Epithelial cell of proximal tubule (primary cell): ENCODE results near the gene SUB1. TPM values are rescaled to one million over a fixed set of nuclear protein-coding genes. Genes with fewer than 3 reads are reported as not detected.

Experiments used
- DNase-seq: peaks from one replicate; pipeline ENCODE4 v3.0.0-alpha.2; 2011; ENCODE audit warnings: low read depth
- H3K4me3 ChIP-seq: 2 replicates; pipeline ENCODE4 v1.5.1; 2011; ENCODE audit warnings: low read depth, mild to moderate bottlenecking, low read length
- CTCF ChIP-seq: conservative IDR thresholded peaks from 2 replicates; pipeline ENCODE4 v1.5.1; 2012; ENCODE audit warnings: low read depth, mild to moderate bottlenecking, low read length
- total RNA-seq: library from RNA; depleted of rRNA; stranded (reverse); fragments of >200 nt; gene quantifications from 2 replicates; pipeline ENCODE4 v1.2.3, GENCODE V29; 2015

Gene SUB1
- total RNA-seq, 1 donor from 2014 or later: 418 TPM

- DNase-seq: no peak
- no peak for TF ChIP-seq CTCF
- H3K4me3 ChIP-seq: no peak overlapping the region
Measured at GRCh38 chr5:32646061-32646969, 61.0 kb downstream of the SUB1 start.

GRCh38 chr5:32651088-32651487, 65.7 kb downstream of the SUB1 start:
- no peak for TF ChIP-seq CTCF
- DNase-seq: no peak
- H3K4me3 ChIP-seq: no peak overlapping the region

- no peak for TF ChIP-seq CTCF
- DNase-seq: no peak
- H3K4me3 ChIP-seq: no peak overlapping the region
Measured at GRCh38 chr5:32651638-32652037, 66.3 kb downstream of the SUB1 start.

Other genes starting within 250 kb of the SUB1 start
- gene ZFR, start 140.8 kb upstream of the SUB1 start, total RNA-seq: 38.6 and 54.7 TPM in 2 replicates
- gene NPR3, start 125.8 kb downstream of the SUB1 start, total RNA-seq: 0.14 and 0.29 TPM in 2 replicates